ENCODE results near the gene PSMC3IP.
A peak's percentile ranks its signal among the peaks of the same experiment; 100 is the strongest.

PSMC3IP gene

GRCh38 chr17:42537156-42537805, 40.2 kb downstream of the PSMC3IP start:
- DNase-seq = no peak

- peak; percentile 67 for DNase-seq
Observed at GRCh38 chr17:42536372-42537155, 41.0 kb downstream of the PSMC3IP start.

- DNase-seq = peak; percentile 81
Observed at GRCh38 chr17:42536048-42536371, 41.5 kb downstream of the PSMC3IP start, which contains the start of gene NAGLU. Gene NAGLU (plus strand): TSS chr17:42536241. CDS start chr17:42536273, 32 bp downstream.

- no peak for DNase-seq
Observed at GRCh38 chr17:42535155-42536047, 42.1 kb downstream of the PSMC3IP start.

GRCh38 chr17:42531455-42532354, 45.8 kb downstream of the PSMC3IP start:
- peak; percentile 57 for DNase-seq

- no peak for DNase-seq
Observed at GRCh38 chr17:42530952-42531454, 46.5 kb downstream of the PSMC3IP start.

GRCh38 chr17:42529061-42529460, 48.5 kb downstream of the PSMC3IP start:
- no peak for DNase-seq

- no peak for DNase-seq
Observed at GRCh38 chr17:42527932-42528331, 49.6 kb downstream of the PSMC3IP start.

- no peak for DNase-seq
Observed at GRCh38 chr17:42526031-42526444, 51.5 kb downstream of the PSMC3IP start.

- no peak for DNase-seq
Observed at GRCh38 chr17:42525221-42525620, 52.3 kb downstream of the PSMC3IP start.

GRCh38 chr17:42522798-42523278, 54.7 kb downstream of the PSMC3IP start:
- DNase-seq = no peak

All from CD4-positive, alpha-beta T cell treated with Interleukin-17A for 1 hour (primary cell).